Tibial nerve (tissue), 3 donors: Measurements from ENCODE around the gene GABRR1.

Experiments
- POLR2A ChIP-seq, 2 donors: fragments of 450-650 bp; IDR thresholded peaks; one replicate each; pipeline ENCODE4 v1.6.1; 2017; ENCODE audit warnings: antibody characterized with exemption in 2 of 2, mild to moderate bottlenecking in 2 of 2, moderate library complexity in 2 of 2
- TF ChIP-seq, protein P1 (sequence below), 5 experiments: fragments of 200-600 bp in 3 of 5; fragments of 450-650 bp in 2 of 5; sonication (generic) in 3 of 5; IDR thresholded peaks; one replicate each; pipeline ENCODE4 v1.5.1; 2016 to 2019; ENCODE audit warnings: antibody characterized with exemption in 5 of 5, mild to moderate bottlenecking in 3 of 5, moderate library complexity in 2 of 5

DNA sequence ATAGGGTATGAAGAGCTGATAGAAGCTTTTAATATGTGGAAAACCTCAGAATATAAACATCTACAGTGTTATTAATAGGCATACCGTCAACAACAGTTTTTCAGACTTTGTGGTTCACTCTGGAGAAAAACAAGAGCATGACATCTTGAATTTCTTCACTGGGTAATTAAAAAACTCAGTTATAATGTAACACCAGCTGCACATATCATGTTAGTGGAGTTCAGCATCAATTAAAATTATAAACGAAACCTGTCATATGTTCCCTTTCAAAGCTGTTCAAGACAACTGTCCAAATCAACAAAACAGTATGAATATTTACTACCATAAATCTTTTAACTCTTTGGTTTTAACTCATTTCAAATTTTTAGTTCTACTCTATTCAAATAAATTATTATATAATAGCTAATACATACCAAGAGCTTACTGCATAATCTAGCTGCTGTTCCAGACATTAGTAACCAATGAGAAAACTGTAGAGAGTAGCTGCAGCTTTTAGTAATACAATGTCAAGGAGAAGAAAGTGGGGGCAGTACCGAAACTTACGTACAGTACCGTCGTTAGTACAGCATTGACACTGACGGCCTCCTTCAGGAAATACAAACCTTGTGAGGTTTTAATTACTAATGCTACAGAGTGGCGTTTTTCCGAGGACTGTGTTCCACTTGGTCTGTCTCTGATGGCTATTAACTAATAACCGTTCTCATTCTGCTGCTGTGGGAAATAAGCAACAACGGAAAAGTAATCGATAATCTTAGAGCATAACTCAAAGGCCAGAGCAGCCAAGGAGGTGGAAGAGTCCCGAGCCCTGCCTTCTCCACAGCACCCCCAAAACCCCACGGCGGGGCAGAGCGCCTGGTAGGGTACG, 71.8 kb downstream of the GABRR1 start:
- no peak for TF ChIP-seq POLR2A (IDR thresholded peaks at IDR 0.05)
- TF ChIP-seq, protein P1, sequence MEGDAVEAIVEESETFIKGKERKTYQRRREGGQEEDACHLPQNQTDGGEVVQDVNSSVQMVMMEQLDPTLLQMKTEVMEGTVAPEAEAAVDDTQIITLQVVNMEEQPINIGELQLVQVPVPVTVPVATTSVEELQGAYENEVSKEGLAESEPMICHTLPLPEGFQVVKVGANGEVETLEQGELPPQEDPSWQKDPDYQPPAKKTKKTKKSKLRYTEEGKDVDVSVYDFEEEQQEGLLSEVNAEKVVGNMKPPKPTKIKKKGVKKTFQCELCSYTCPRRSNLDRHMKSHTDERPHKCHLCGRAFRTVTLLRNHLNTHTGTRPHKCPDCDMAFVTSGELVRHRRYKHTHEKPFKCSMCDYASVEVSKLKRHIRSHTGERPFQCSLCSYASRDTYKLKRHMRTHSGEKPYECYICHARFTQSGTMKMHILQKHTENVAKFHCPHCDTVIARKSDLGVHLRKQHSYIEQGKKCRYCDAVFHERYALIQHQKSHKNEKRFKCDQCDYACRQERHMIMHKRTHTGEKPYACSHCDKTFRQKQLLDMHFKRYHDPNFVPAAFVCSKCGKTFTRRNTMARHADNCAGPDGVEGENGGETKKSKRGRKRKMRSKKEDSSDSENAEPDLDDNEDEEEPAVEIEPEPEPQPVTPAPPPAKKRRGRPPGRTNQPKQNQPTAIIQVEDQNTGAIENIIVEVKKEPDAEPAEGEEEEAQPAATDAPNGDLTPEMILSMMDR (IDR thresholded peaks at IDR 0.05), result no peak
